GM23338 (cell line): Measurements from ENCODE around the gene TMEM269. TPM values are rescaled to one million over a fixed set of nuclear protein-coding genes. Genes with fewer than 3 reads are reported as not detected.

Experiments used
- ATAC-seq: fragments of 200-7000 bp; cut with Tn5 transposase; 3 replicates; pipeline ENCODE4 v1.9.1; 2020
- DNase-seq: peaks from one replicate; pipeline ENCODE4 v3.0.0-alpha.2; 2015; ENCODE audit warnings: low spot score
- H2AFZ ChIP-seq: fragments of 200-600 bp; sonication (generic); 2 replicates; pipeline ENCODE4 v1.8.0; 2016; ENCODE audit warnings: antibody characterized with exemption, mild to moderate bottlenecking, moderate library complexity
- H3F3A ChIP-seq: fragments of 200-600 bp; sonication (generic); replicated peaks from 2 replicates; pipeline ENCODE4 v1.8.0; 2017; ENCODE audit warnings: antibody characterized with exemption, mixed run types, low read depth
- H3K27ac ChIP-seq: fragments of 200-600 bp; sonication (generic); 2 replicates; pipeline ENCODE4 v1.6.1; 2016; ENCODE audit warnings: low read depth
- H3K27me3 ChIP-seq: fragments of 200-600 bp; sonication (generic); 2 replicates; pipeline ENCODE4 v1.8.0; 2016; ENCODE audit warnings: mild to moderate bottlenecking, mixed run types, moderate library complexity; ENCODE audit not compliant: insufficient read depth
- H3K36me3 ChIP-seq: fragments of 200-600 bp; sonication (generic); 2 replicates; pipeline ENCODE4 v1.8.0; 2016; ENCODE audit warnings: mild to moderate bottlenecking; ENCODE audit not compliant: insufficient read depth
- H3K4me1 ChIP-seq: fragments of 200-600 bp; sonication (generic); 2 replicates; pipeline ENCODE4 v1.8.0; 2016; ENCODE audit warnings: mild to moderate bottlenecking, moderate library complexity; ENCODE audit not compliant: insufficient read depth
- H3K4me2 ChIP-seq: fragments of 200-600 bp; sonication (generic); 2 replicates; pipeline ENCODE4 v1.7.1; 2017; ENCODE audit warnings: mixed run types
- H3K4me3 ChIP-seq: fragments of 200-600 bp; sonication (generic); 2 replicates; pipeline ENCODE4 v1.6.1; 2016; ENCODE audit warnings: mixed run types
- H3K79me2 ChIP-seq: fragments of 200-600 bp; sonication (generic); replicated peaks from 2 replicates; pipeline ENCODE4 v1.8.0; 2017; ENCODE audit warnings: mild to moderate bottlenecking; ENCODE audit not compliant: insufficient read depth
- H3K9me2 ChIP-seq: fragments of 200-600 bp; sonication (generic); 2 replicates; pipeline ENCODE4 v1.8.0; 2017; ENCODE audit not compliant: insufficient read depth
- H4K20me1 ChIP-seq: fragments of 200-600 bp; sonication (generic); replicated peaks from 2 replicates; pipeline ENCODE4 v1.8.0; 2017; ENCODE audit warnings: mild to moderate bottlenecking; ENCODE audit not compliant: insufficient read depth
- H3K27ac Mint-ChIP-seq: 2 replicates; pipeline ENCODE4 v1.8.0; 2020; ENCODE audit warnings: inconsistent platforms, mild to moderate bottlenecking, moderate library complexity, mixed read lengths
- H3K27me3 Mint-ChIP-seq: 3 replicates; pipeline ENCODE4 v1.8.0; 2022; ENCODE audit warnings: low read depth, mild to moderate bottlenecking, moderate library complexity, mixed read lengths, inconsistent platforms; ENCODE audit not compliant: insufficient read depth, poor library complexity
- H3K36me3 Mint-ChIP-seq: 3 replicates; pipeline ENCODE4 v1.8.0; 2021; ENCODE audit warnings: low read depth, mild to moderate bottlenecking, inconsistent platforms, moderate library complexity, mixed read lengths
- H3K4me1 Mint-ChIP-seq: 3 replicates; pipeline ENCODE4 v1.8.0; 2020; ENCODE audit warnings: mild to moderate bottlenecking, inconsistent platforms, mixed read lengths
- H3K4me3 Mint-ChIP-seq: 3 replicates; pipeline ENCODE4 v1.8.0; 2021; ENCODE audit warnings: moderate library complexity, mild to moderate bottlenecking, inconsistent platforms, mixed read lengths
- H3K9me3 Mint-ChIP-seq: 3 replicates; pipeline ENCODE4 v1.8.0; 2020; ENCODE audit warnings: moderate library complexity, mild to moderate bottlenecking, inconsistent platforms, mixed read lengths
- CREB1 ChIP-seq: fragments of 250-450 bp; sonication (Bioruptor Pico); IDR thresholded peaks from 2 replicates; pipeline ENCODE4 v1.5.0; 2020; ENCODE audit warnings: low read depth, mild to moderate bottlenecking, moderate library complexity
- EZH2phosphoT487 ChIP-seq: fragments of 200-600 bp; sonication (generic); IDR thresholded peaks from one replicate; pipeline ENCODE4 v1.8.1; 2018; ENCODE audit warnings: antibody characterized with exemption; ENCODE audit not compliant: unreplicated experiment
- NANOG ChIP-seq: IDR thresholded peaks from 2 replicates; pipeline ENCODE4 v1.6.1; 2016; ENCODE audit warnings: antibody characterized with exemption, borderline replicate concordance
- POLR2AphosphoS5 ChIP-seq: IDR thresholded peaks from 2 replicates; pipeline ENCODE4 v1.6.1; 2016; ENCODE audit warnings: antibody characterized with exemption, low read depth
- ZNF114 ChIP-seq: fragments of 250-450 bp; sonication (Bioruptor Pico); IDR thresholded peaks from 2 replicates; pipeline ENCODE4 v1.5.0; 2020; ENCODE audit warnings: mild to moderate bottlenecking, moderate library complexity
- polyA plus RNA-seq: library from polyadenylated mRNA; unstranded; fragments of >200 nt; fragmentation: Nextera tagmentation; extraction: Ambion mirVana; gene quantifications from 2 replicates; pipeline ENCODE4 v1.2.1, GENCODE V29; 2016
- total RNA-seq: library from RNA; depleted of rRNA; stranded (reverse); fragments of >200 nt; shearing (Covaris generic); gene quantifications from 2 replicates; pipeline ENCODE4 v1.2.3, GENCODE V29; 2014
- TF ChIP-seq, protein P1 (sequence below), 2 experiments: fragments of 200-600 bp in 1 of 2; sonication (generic) in 1 of 2; conservative IDR thresholded peaks; 2 replicates each; pipeline versions ENCODE4 v1.5.1 to v1.6.1; 2016 to 2017; ENCODE audit warnings: antibody characterized with exemption in 2 of 2, low read depth in 2 of 2, mild to moderate bottlenecking in 2 of 2, moderate library complexity in 1 of 2
- TF ChIP-seq, protein P2 (sequence below): IDR thresholded peaks from one replicate; pipeline ENCODE4 v1.6.1; 2018; ENCODE audit warnings: antibody characterized with exemption; ENCODE audit not compliant: unreplicated experiment

TMEM269 gene
- total and polyA plus RNA-seq, 2 experiments from 2014 or later: 0.31 to 0.45 TPM

DNA sequence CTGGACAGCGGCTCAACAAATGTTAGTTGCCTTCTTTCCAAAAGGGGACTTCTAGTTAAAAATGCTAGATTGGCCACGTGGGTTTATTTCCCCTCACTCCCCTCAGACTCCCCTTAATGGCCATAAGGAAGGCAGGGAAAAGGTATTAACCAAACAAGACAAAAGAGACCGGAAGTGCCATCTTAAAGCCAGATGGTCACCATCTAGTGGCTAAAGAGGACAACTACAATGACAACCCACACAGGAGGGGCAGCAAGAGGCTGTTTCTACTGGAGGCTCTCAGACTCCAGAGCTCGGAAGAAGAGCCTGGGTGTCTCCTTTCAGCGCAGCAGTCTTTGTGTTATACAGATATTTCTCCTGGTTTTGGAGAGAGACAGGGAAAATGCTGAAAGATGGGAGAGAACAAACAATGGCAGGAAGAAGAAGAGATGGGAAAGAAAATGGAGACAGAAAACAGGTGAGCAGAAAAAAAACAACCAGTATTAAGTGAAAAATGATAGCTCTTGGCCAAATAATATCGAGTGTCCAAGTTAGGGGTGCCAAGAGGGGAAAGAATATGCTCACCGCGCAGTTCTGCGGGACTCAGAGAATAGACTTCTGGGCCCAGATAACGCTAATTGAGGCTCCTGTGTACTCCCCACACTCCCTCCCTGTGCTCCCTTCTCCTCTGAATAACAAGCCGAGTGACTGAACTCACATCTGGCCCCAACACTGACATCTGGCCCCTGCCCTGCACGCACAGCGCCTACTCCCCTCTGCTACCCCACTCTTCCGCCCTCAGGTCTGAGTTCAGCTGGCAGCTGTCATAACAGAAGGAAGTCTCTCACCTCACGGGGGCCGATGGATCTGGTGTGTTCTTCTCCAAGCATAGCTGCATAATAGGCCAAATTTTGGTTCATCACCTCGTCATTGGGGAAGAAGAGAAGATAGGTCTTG lies 27.6 kb upstream of the TMEM269 start:
- peaks cover 5% of the 10 kb centered on the region for H3K27me3 Mint-ChIP-seq

DNA sequence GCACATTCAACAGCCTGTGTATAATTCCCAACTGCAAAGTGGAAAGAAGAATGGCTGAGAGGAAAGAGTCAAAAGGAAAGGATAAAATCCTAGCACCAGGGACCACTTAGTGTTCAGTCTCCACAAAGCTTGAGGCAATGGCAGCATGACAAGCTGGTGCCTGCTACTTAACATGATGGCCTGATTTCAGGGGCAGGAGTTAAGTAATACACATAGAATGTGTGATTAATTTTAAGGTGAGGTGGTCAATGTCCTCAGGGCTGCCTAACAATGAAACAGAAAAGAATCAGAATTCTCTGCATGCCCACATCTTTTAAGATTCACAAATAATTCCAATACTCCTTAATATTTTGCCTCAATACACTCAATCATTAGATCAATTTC lies 26.9 kb upstream of the TMEM269 start:
- H3K79me2 ChIP-seq: peaks cover 6% of the 10 kb centered on the region
- no peak overlapping the region for H3K27ac ChIP-seq
- H3K9me2 ChIP-seq: no peaks in the 10 kb centered on the region; the same call in 1 of the 2 replicates
- Mint-ChIP-seq H3K27ac (no peak overlapping the region), H3K4me1 (peaks cover 2% of the 10 kb centered on the region), H3K36me3 (peaks cover 65% of the 10 kb centered on the region), H3K4me3 (no peak overlapping the region), H3K9me3 (peaks cover 2% of the 10 kb centered on the region; the same call in 1 of the 3 replicates), H3K27me3 (peaks cover 5% of the 10 kb centered on the region)
- peaks cover 50% of the 10 kb centered on the region for H3K36me3 ChIP-seq
- ATAC-seq (no peak), DNase-seq (no peak)
- H3K4me3 ChIP-seq: no peak overlapping the region
- H3K27me3 ChIP-seq: no peaks in the 10 kb centered on the region
- no peak overlapping the region for H2AFZ ChIP-seq
- H4K20me1 ChIP-seq: no peaks in the 10 kb centered on the region; the same call in 1 of the 2 replicates
- 0 out of 2 replicates have a peak, but pooled peaks cover 6% of the 10 kb centered on the region for H3F3A ChIP-seq
- no peaks in the 10 kb centered on the region for H3K4me1 ChIP-seq
- no peak overlapping the region for H3K4me2 ChIP-seq
- TF ChIP-seq NANOG (no peak), EZH2phosphoT487 (no peak), CREB1 (CRISPR knock-in tag) (no peak), POLR2AphosphoS5 (no peak)
- TF ChIP-seq, protein P1, sequence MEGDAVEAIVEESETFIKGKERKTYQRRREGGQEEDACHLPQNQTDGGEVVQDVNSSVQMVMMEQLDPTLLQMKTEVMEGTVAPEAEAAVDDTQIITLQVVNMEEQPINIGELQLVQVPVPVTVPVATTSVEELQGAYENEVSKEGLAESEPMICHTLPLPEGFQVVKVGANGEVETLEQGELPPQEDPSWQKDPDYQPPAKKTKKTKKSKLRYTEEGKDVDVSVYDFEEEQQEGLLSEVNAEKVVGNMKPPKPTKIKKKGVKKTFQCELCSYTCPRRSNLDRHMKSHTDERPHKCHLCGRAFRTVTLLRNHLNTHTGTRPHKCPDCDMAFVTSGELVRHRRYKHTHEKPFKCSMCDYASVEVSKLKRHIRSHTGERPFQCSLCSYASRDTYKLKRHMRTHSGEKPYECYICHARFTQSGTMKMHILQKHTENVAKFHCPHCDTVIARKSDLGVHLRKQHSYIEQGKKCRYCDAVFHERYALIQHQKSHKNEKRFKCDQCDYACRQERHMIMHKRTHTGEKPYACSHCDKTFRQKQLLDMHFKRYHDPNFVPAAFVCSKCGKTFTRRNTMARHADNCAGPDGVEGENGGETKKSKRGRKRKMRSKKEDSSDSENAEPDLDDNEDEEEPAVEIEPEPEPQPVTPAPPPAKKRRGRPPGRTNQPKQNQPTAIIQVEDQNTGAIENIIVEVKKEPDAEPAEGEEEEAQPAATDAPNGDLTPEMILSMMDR (conservative IDR thresholded peaks at IDR 0.05; ENCODE audit: low read depth in 2 of 2): no peak
- TF ChIP-seq, protein P2, sequence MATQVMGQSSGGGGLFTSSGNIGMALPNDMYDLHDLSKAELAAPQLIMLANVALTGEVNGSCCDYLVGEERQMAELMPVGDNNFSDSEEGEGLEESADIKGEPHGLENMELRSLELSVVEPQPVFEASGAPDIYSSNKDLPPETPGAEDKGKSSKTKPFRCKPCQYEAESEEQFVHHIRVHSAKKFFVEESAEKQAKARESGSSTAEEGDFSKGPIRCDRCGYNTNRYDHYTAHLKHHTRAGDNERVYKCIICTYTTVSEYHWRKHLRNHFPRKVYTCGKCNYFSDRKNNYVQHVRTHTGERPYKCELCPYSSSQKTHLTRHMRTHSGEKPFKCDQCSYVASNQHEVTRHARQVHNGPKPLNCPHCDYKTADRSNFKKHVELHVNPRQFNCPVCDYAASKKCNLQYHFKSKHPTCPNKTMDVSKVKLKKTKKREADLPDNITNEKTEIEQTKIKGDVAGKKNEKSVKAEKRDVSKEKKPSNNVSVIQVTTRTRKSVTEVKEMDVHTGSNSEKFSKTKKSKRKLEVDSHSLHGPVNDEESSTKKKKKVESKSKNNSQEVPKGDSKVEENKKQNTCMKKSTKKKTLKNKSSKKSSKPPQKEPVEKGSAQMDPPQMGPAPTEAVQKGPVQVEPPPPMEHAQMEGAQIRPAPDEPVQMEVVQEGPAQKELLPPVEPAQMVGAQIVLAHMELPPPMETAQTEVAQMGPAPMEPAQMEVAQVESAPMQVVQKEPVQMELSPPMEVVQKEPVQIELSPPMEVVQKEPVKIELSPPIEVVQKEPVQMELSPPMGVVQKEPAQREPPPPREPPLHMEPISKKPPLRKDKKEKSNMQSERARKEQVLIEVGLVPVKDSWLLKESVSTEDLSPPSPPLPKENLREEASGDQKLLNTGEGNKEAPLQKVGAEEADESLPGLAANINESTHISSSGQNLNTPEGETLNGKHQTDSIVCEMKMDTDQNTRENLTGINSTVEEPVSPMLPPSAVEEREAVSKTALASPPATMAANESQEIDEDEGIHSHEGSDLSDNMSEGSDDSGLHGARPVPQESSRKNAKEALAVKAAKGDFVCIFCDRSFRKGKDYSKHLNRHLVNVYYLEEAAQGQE: no peak

More for the DNA sequence above, 27.6 kb upstream of the TMEM269 start:
- TF ChIP-seq EZH2phosphoT487 (no peak), ZNF114 (no peak)
- TF ChIP-seq, protein P1 (conservative IDR thresholded peaks at IDR 0.05; ENCODE audit: low read depth in 2 of 2): peak; percentile 66 to 74
- TF ChIP-seq, protein P2: no peak
- no peak overlapping the region for H3K4me3 Mint-ChIP-seq
- 0 out of 2 replicates have a peak, but pooled peaks cover 6% of the 10 kb centered on the region for H3F3A ChIP-seq
- ATAC-seq (peak; percentile 85), DNase-seq (peak; percentile 91)
- no peaks in the 10 kb centered on the region for H3K27me3 ChIP-seq
- H3K4me2 ChIP-seq: no peak overlapping the region
- H3K4me3 ChIP-seq: no peak overlapping the region
- H3K27ac Mint-ChIP-seq: no peak overlapping the region
- peaks cover 56% of the 10 kb centered on the region for H3K36me3 ChIP-seq
- no peak overlapping the region for H2AFZ ChIP-seq
- H3K9me2 ChIP-seq: no peaks in the 10 kb centered on the region; the same call in 1 of the 2 replicates
- H3K4me1 Mint-ChIP-seq: peaks cover 2% of the 10 kb centered on the region
- no peak overlapping the region for H3K27ac ChIP-seq
- H3K4me1 ChIP-seq: no peaks in the 10 kb centered on the region
- no peaks in the 10 kb centered on the region; the same call in 1 of the 2 replicates for H3K79me2 ChIP-seq
- H3K9me3 Mint-ChIP-seq: peaks cover 3% of the 10 kb centered on the region; the same call in 2 of the 3 replicates
- no peaks in the 10 kb centered on the region; the same call in 1 of the 2 replicates for H4K20me1 ChIP-seq
- peaks cover 69% of the 10 kb centered on the region for H3K36me3 Mint-ChIP-seq
